Dedifferentiated amniotic fluid mesenchymal stem cell (primary cell): ENCODE data around the gene SPRY1.

Experiments used
- DNase-seq: peaks from one replicate; pipeline ENCODE4 v3.0.0-alpha.2; 2016; ENCODE audit errors: extremely low spot score

The SPRY1 gene

DNA sequence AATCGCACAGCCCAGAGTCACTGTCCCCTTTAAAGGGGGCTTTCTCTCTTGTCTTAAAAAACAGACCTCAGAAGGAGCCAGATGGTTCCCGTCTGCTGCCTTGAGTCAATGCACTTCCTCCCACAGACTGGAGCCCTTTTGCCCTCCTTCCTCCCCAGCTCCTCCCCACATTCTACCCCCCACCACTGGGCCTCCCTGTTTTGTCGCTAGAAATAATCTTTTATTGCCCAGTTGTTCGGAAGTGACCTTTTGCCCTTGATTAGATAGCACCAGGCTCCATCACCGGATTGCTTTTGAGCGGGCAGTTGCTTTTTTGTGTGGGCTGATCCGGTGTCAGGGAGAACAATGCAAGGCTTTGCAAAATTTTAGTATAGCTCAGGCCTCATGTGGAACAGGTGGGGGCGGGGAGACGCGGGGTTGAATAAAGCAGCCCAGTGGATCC, 47.7 kb downstream of the SPRY1 start:
- DNase-seq: no peak

DNA sequence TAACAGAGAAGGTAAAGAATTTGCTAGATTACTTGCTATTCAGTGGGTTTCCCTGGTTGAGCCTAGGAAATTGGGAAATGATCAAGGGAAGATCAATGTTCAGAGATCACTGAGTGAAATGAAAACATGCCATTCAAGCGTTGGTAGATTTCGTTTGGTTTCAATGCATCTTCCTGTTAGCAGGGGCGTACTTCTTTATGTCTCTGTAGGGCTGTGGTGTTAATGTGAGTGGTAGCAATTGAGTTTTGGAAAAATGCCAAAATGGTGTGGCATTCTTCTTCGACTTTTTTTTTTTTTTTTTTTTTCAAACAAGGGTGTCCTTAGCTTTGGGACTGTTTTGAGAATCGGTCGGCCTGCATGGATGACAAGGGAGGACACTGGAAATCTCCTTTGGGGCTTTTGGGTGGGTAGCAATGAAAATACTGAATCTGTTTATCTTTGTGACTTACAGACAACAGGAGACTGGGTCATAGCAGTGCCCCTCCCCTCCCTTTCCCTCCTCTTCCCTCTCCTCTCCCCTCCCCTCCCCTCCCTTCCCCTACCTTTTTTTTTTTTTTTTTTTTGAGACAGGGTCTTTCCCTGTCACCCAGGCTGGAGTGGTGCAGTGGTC, 50.4 kb downstream of the SPRY1 start:
- no peak for DNase-seq

DNA sequence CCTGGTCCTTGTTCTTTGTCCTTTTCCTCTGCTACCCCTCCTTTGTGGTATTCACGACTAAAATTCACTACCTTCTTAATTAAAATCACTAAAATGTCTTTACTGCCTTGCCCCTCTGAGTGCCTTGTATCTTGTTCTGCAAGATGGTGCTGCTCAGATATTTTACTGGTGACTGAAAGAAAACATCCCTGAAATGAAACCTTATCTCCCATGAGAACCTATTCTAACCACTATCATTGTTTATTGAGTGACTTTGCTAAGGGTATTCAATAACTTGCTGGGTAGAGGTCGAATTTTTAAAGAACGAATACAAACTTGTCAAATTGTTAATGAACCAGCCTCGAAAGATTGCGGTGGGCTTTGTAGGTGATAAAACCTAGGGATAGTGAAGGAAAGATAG, 52.8 kb downstream of the SPRY1 start:
- DNase-seq: no peak

DNA sequence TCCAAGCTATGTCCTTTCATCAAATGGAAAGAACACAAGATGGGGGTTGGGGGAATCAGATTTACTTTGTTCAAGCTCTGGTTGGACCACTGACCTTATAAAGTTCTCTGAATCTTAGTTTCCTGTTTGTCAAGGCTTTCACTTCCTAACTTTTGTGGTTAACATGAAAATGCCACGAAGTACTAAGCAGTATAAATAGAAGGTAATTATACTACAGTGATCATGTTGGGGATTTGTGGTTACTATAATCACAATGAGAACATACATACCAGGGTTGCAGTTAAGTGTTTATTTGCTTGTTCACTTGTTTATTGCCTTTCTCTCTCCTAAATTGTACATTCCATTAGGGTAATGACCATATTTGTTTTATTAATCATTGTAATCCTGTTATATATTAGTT, 53.2 kb downstream of the SPRY1 start:
- no peak for DNase-seq

DNA sequence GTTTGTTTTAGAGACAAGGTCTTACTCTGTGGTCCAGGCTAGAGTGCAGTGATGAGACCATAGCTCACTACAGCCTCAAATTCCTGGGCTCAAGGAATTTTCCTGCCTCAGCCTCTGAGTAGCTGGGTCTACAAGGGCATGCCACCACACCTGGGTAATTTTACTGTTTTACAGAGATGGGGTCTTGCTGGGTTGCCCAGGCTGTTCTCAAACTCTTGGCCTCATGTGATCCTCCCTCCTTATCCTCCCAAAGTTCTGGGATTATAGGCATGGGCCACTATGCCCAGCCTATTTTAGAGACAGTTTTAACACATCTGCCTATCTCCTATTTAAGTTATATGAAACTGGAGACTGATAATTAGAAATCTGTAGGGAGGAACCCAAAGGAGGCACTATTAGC, 53.8 kb downstream of the SPRY1 start:
- no peak for DNase-seq

DNA sequence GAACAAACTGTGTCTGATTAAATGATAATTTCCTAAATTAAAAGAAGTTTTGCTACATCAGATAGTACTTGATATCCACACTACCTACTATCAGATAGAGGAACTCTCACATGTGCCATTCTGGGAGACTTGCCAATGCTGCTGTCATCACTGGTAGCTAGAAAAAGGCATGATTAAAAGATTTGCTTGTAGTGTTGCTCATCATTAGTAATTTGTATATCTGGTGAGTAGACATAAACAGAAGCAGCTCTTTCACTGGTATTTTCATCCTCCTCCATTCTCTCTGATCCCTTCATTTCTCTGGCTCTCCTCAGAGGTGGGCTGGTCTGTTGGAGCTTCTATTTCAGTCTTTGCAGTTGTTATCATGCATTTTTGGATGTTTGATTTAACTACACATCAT, 56.0 kb downstream of the SPRY1 start:
- DNase-seq: no peak

DNA sequence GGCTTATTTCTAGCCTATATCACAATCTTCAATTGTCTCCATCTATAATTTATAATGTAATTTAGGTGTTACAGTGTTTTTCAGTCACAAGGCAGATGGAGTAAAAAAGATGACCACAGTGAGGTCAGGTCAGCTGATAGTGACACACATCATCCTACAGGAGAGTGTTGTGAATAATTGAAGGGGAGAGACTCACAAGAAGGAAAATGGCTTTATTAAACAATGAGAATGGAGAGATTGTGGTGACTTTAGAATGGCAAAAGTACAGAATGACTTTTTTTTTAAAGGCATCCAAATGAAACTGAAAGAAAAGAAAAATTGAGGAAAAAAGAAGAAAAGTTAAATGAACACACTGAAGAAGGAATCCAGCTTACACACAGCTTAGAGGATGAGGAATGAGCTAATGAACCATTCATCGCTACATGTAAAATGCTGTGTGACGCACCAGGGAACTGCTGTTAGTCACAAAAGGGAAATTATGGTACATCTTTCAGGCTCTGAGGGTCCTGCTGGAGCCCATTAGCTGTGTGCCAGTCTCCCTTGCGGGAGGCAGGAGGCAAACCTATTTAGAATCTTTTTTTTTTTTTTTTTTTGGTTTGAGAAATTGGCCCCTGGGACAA, 56.6 kb downstream of the SPRY1 start:
- DNase-seq: no peak
